Thyroid gland (tissue), 4 donors: Measurements from ENCODE around the gene CORO1C. TPM values are rescaled to one million over a fixed set of nuclear protein-coding genes. Genes with fewer than 3 reads are reported as not detected.

Experiments used
- DNase-seq, 2 donors: peaks; one replicate each; pipeline ENCODE4 v3.0.0-alpha.2; 2019
- H3K27ac ChIP-seq, 3 donors: fragments of 200-600 bp; sonication (generic); 1 replicate in 2 of 3; 2 replicates in 1 of 3; pipeline ENCODE4 v1.5.1; 2016 to 2019; ENCODE audit warnings: mild to moderate bottlenecking in 1 of 3, moderate library complexity in 1 of 3
- H3K27me3 ChIP-seq: fragments of 200-600 bp; sonication (generic); one replicate; pipeline ENCODE4 v1.5.1; 2019
- H3K36me3 ChIP-seq, 2 donors: fragments of 200-600 bp; sonication (generic); one replicate each; pipeline ENCODE4 v1.5.1; 2016 to 2019
- H3K4me1 ChIP-seq, 2 donors: fragments of 200-600 bp; sonication (generic); one replicate each; pipeline ENCODE4 v1.5.1; 2017 to 2019
- H3K4me3 ChIP-seq, 3 donors: fragments of 200-600 bp; sonication (generic); replicated peaks in 1 of 3; 1 replicate in 2 of 3; 2 replicates in 1 of 3; pipeline ENCODE4 v1.5.1; 2016; ENCODE audit warnings: mild to moderate bottlenecking in 1 of 3
- H3K9me3 ChIP-seq: fragments of 200-600 bp; sonication (generic); one replicate; pipeline ENCODE4 v1.5.1; 2017
- POLR2A ChIP-seq, 2 donors: fragments of 450-650 bp; IDR thresholded peaks; one replicate each; pipeline ENCODE4 v1.6.1; 2017; ENCODE audit warnings: antibody characterized with exemption in 2 of 2, mild to moderate bottlenecking in 2 of 2, moderate library complexity in 1 of 2
- WGBS, 2 donors: methylation state at CpG; one replicate each; pipeline ENCODE4 v1.1.5; 2017; 5-methylcytosine and 5-hydroxymethylcytosine counted together
- intact Hi-C: fragments of 100-400 bp; cut with DNase I; formaldehyde crosslinking; loops from one replicate; pipeline ENCODE4 v1.15.1; 2023
- total RNA-seq, 4 donors: library from RNA; depleted of rRNA; stranded (reverse); fragments of >200 nt; gene quantifications; one replicate each; pipeline ENCODE4 v1.2.3, GENCODE V29; 2016
- TF ChIP-seq, protein P1 (sequence below), 6 experiments: fragments of 200-600 bp in 3 of 6; fragments of 450-650 bp in 3 of 6; sonication (generic) in 3 of 6; IDR thresholded peaks; one replicate each; pipeline ENCODE4 v1.5.1; 2016 to 2019; ENCODE audit warnings: antibody characterized with exemption in 6 of 6, mild to moderate bottlenecking in 2 of 6, inconsistent platforms in 1 of 6, moderate library complexity in 1 of 6

CORO1C gene
- total RNA-seq, 4 donors from 2014 or later: 22.0 to 63.6 (median 30.1) TPM

DNA sequence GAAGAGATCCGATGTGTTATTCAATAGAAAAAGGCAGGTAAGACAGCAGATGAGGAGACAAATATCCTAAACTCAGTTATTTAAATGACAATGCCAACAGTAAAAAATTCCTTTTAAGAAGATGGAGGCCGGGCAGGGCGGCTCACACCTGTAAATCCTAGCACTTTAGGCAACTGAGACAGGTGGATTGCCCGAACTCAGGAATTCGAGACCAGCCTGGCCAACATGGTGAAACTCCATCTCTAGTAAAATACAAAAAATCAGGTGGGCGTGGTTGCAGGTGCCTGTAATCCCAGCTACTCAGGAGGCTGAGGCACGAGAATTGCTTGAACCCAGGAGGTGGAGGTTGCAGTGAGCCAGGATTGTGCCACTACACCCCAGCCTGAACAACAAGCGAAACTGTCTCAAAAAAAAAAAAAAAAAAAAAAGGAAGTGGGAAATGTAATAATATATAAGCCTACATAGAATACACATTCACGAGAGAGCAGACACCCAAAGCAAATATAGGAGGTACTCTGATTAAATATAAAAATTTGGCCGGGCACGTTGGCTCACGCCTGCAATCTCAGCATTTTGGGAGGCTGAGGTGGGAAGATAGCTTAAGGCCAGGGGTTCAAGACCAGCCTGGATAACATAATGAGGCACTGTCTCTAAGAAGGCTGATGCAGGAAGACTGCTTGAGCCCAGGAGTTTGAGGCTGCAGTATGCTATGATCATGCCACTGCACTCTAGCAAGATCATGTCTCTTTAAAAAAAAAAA, 19.0 kb downstream of the CORO1C start:
- no peak for DNase-seq
- Histone ChIP-seq H3K4me3 (no peak overlapping the region), H3K27me3 (no peaks in the 10 kb centered on the region), H3K36me3 (no peaks in the 10 kb centered on the region), H3K27ac (no peak overlapping the region), H3K9me3 (no peaks in the 10 kb centered on the region), H3K4me1 (peaks cover 3 to 13% of the 10 kb centered on the region in 2 donors)
- 90 to 91% methylated on average over 12 of the region's 12 CpGs for WGBS, 2 donors
- intact Hi-C loops: no loop called here
- no peak for TF ChIP-seq POLR2A (IDR thresholded peaks at IDR 0.05)
- TF ChIP-seq, protein P1, sequence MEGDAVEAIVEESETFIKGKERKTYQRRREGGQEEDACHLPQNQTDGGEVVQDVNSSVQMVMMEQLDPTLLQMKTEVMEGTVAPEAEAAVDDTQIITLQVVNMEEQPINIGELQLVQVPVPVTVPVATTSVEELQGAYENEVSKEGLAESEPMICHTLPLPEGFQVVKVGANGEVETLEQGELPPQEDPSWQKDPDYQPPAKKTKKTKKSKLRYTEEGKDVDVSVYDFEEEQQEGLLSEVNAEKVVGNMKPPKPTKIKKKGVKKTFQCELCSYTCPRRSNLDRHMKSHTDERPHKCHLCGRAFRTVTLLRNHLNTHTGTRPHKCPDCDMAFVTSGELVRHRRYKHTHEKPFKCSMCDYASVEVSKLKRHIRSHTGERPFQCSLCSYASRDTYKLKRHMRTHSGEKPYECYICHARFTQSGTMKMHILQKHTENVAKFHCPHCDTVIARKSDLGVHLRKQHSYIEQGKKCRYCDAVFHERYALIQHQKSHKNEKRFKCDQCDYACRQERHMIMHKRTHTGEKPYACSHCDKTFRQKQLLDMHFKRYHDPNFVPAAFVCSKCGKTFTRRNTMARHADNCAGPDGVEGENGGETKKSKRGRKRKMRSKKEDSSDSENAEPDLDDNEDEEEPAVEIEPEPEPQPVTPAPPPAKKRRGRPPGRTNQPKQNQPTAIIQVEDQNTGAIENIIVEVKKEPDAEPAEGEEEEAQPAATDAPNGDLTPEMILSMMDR (IDR thresholded peaks at IDR 0.05): no peak

DNA sequence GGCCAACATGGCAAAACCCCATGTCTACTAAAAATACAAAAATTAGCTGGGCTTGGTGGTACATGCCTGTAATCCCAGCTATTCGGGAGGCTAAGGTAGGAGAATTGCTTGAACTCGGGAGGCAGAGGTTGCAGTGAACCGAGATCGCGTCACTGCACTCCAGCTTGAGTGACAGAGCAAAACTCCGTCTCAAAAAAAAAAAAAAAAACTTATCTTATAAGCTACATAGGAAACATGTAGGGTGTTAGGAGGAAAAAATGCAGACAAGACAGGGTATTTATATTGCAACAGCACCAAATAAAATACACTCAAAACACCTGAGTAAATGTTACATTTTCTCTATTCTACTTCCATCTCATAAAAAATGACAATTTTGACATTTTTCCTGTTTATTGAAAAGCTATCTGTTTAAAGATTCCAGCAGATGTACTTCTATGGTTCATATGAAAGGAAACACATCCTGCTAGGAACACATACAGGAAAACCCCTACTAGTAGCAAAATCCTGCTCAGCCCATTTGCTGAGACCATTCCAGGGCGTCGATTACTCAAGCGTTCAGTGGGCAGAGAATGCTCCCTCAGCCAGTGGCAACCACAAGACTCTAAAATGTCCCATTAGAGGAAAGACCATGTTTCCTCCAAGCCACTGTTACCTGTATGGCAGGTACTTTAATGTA, 19.7 kb downstream of the CORO1C start:
- 79 to 87% methylated on average over 9 of the region's 9 CpGs for WGBS, 2 donors
- peaks cover 3 to 13% of the 10 kb centered on the region in 2 donors for H3K4me1 ChIP-seq
- no peaks in the 10 kb centered on the region for H3K27me3 ChIP-seq
- no peak for DNase-seq
- no peak overlapping the region for H3K4me3 ChIP-seq
- TF ChIP-seq POLR2A (IDR thresholded peaks at IDR 0.05): no peak
- TF ChIP-seq, protein P1 (IDR thresholded peaks at IDR 0.05): no peak
- H3K36me3 ChIP-seq: no peaks in the 10 kb centered on the region
- intact Hi-C loops: no loop called here
- no peak overlapping the region for H3K27ac ChIP-seq
- no peaks in the 10 kb centered on the region for H3K9me3 ChIP-seq

DNA sequence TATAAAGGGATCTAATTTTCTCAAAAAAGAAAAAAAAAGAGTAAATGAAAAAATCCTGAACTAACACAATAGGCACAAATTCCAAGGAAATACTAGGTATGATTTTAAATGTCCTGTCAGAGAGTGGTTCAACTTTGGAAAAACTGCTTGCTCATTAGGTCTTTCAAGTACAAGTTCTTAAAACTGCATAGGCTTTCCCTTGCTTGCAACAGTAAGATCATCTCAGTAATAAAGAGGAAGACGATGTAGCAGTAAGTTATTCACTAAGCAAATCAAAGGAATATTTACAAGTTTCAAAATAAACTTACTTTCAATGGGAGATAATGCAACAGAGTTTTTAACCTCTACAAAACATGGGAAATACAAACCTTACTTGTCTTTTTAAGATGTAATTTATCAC, 21.6 kb downstream of the CORO1C start:
- intact Hi-C loops: no loop called here
- no peaks in the 10 kb centered on the region for H3K9me3 ChIP-seq
- H3K4me1 ChIP-seq: peaks cover 3 to 13% of the 10 kb centered on the region in 2 donors
- whole genome bisulfite sequencing, 2 donors: 77 to 81% methylated on average over 1 of the region's 1 CpG
- TF ChIP-seq POLR2A (IDR thresholded peaks at IDR 0.05): no peak
- TF ChIP-seq, protein P1 (IDR thresholded peaks at IDR 0.05): no peak
- no peak for DNase-seq
- no peaks in the 10 kb centered on the region for H3K36me3 ChIP-seq
- H3K27ac ChIP-seq: no peak overlapping the region
- H3K27me3 ChIP-seq: no peaks in the 10 kb centered on the region
- H3K4me3 ChIP-seq: no peak overlapping the region

DNA sequence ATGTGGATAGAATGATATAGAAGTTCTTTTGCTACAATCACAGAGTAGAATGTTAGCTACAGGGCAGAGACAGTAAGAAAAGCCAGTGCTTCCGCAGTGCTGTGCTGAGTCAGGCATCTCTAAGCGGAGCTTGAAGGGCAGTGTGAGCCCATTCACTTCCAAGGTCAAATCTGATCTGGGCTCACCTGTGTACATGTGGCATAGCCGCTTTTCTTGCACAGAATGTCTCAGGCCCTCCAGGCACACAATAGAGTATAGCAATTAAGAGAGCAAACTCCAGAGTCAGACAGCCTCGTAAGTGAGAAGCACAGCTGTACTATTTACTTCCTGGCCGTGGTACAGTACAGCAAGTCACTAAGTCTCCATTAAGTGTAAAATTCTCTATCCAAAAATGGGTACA, 26.8 kb downstream of the CORO1C start:
- intact Hi-C loops: no loop called here
- no peaks in the 10 kb centered on the region for H3K9me3 ChIP-seq
- no peak overlapping the region for H3K4me3 ChIP-seq
- H3K27me3 ChIP-seq: no peaks in the 10 kb centered on the region
- 83 to 95% methylated on average over 5 of the region's 5 CpGs for WGBS, 2 donors
- no peak for DNase-seq
- no peaks in the 10 kb centered on the region for H3K36me3 ChIP-seq
- H3K4me1 ChIP-seq: no peaks in the 10 kb centered on the region
- no peak overlapping the region for H3K27ac ChIP-seq
- TF ChIP-seq, protein P1 (IDR thresholded peaks at IDR 0.05): no peak
- TF ChIP-seq POLR2A (IDR thresholded peaks at IDR 0.05): no peak
